ENCODE data around the gene SLC22A4.

SLC22A4 gene

GRCh38 chr5:132267931-132268768, 26.0 kb upstream of the SLC22A4 start:
- Mint-ChIP-seq H3K36me3 (no peaks in the 10 kb centered on the region), H3K9me3 (no peaks in the 10 kb centered on the region), H3K27ac (peak overlapping the region; percentile 13), H3K4me1 (peaks cover 48% of the 10 kb centered on the region), H3K4me3 (no peak overlapping the region)
- DNase-seq (ENCODE audit: low spot score in 2 of 2) (no peak), ATAC-seq (no peak)

GRCh38 chr5:132268769-132269551, 25.2 kb upstream of the SLC22A4 start:
- Mint-ChIP-seq H3K4me3 (no peak overlapping the region), H3K4me1 (peaks cover 40% of the 10 kb centered on the region), H3K27ac (no peak overlapping the region), H3K36me3 (no peaks in the 10 kb centered on the region), H3K9me3 (no peaks in the 10 kb centered on the region)
- DNase-seq (ENCODE audit: low spot score in 2 of 2), result no peak
- ATAC-seq, result peak; percentile 14

GRCh38 chr5:132269635-132270334, 24.4 kb upstream of the SLC22A4 start:
- DNase-seq (ENCODE audit: low spot score in 2 of 2) (no peak), ATAC-seq (peak; percentile 1)
- H3K4me1 Mint-ChIP-seq, result peaks cover 32% of the 10 kb centered on the region
- H3K9me3 Mint-ChIP-seq, result no peaks in the 10 kb centered on the region
- no peak overlapping the region for H3K27ac Mint-ChIP-seq
- H3K36me3 Mint-ChIP-seq, result no peaks in the 10 kb centered on the region
- no peak overlapping the region for H3K4me3 Mint-ChIP-seq

GRCh38 chr5:132270335-132270665, 23.9 kb upstream of the SLC22A4 start:
- DNase-seq (ENCODE audit: low spot score in 2 of 2) (no peak), ATAC-seq (peak; percentile 2)
- Mint-ChIP-seq H3K9me3 (no peaks in the 10 kb centered on the region), H3K36me3 (no peaks in the 10 kb centered on the region), H3K4me1 (peaks cover 26% of the 10 kb centered on the region), H3K4me3 (no peak overlapping the region), H3K27ac (peak overlapping the region; percentile 29)

- H3K9me3 Mint-ChIP-seq, result no peaks in the 10 kb centered on the region
- H3K27ac Mint-ChIP-seq, result peak overlapping the region; percentile 29
- ATAC-seq (no peak), DNase-seq (ENCODE audit: low spot score in 2 of 2) (no peak)
- no peak overlapping the region for H3K4me3 Mint-ChIP-seq
- no peaks in the 10 kb centered on the region for H3K36me3 Mint-ChIP-seq
- peaks cover 24% of the 10 kb centered on the region for H3K4me1 Mint-ChIP-seq
These were observed 23.5 kb upstream of the SLC22A4 start for GRCh38 chr5:132270706-132271105.

GRCh38 chr5:132271251-132272246, 22.6 kb upstream of the SLC22A4 start:
- H3K27ac Mint-ChIP-seq, result peak overlapping the region; percentile 29
- H3K4me1 Mint-ChIP-seq, result peaks cover 24% of the 10 kb centered on the region
- no peaks in the 10 kb centered on the region for H3K9me3 Mint-ChIP-seq
- H3K4me3 Mint-ChIP-seq, result peak overlapping the region; percentile 44
- no peak for DNase-seq (ENCODE audit: low spot score in 2 of 2)
- ATAC-seq, result peak; percentile 11
- H3K36me3 Mint-ChIP-seq, result no peaks in the 10 kb centered on the region

GRCh38 chr5:132272311-132273210, 21.6 kb upstream of the SLC22A4 start:
- peak overlapping the region; percentile 44 for H3K4me3 Mint-ChIP-seq
- H3K36me3 Mint-ChIP-seq, result no peaks in the 10 kb centered on the region
- DNase-seq (ENCODE audit: low spot score in 2 of 2), result peak; percentile 58 to 87
- ATAC-seq, result no peak
- peaks cover 19% of the 10 kb centered on the region for H3K4me1 Mint-ChIP-seq
- H3K27ac Mint-ChIP-seq, result no peak overlapping the region
- H3K9me3 Mint-ChIP-seq, result no peaks in the 10 kb centered on the region

- Mint-ChIP-seq H3K4me1 (peaks cover 18% of the 10 kb centered on the region), H3K9me3 (no peaks in the 10 kb centered on the region), H3K36me3 (no peaks in the 10 kb centered on the region), H3K27ac (no peak overlapping the region), H3K4me3 (no peak overlapping the region)
- no peak for ATAC-seq
- no peak for DNase-seq (ENCODE audit: low spot score in 2 of 2)
These were observed 20.6 kb upstream of the SLC22A4 start for GRCh38 chr5:132273631-132274030.

GRCh38 chr5:132274050-132274792, 20.0 kb upstream of the SLC22A4 start:
- no peak overlapping the region for H3K4me3 Mint-ChIP-seq
- ATAC-seq, result no peak

GRCh38 chr5:132275367-132276220, 18.6 kb upstream of the SLC22A4 start:
- Mint-ChIP-seq H3K27ac (peak overlapping the region; percentile 57), H3K9me3 (no peaks in the 10 kb centered on the region), H3K4me1 (peaks cover 18% of the 10 kb centered on the region), H3K36me3 (no peaks in the 10 kb centered on the region), H3K4me3 (no peak overlapping the region)
- ATAC-seq, result no peak
- DNase-seq (ENCODE audit: low spot score in 2 of 2), result no peak

More at GRCh38 chr5:132274050-132274792, 20.0 kb upstream of the SLC22A4 start:
- H3K27ac Mint-ChIP-seq, result no peak overlapping the region
- no peak for DNase-seq (ENCODE audit: low spot score in 2 of 2)
- peaks cover 18% of the 10 kb centered on the region for H3K4me1 Mint-ChIP-seq
- H3K36me3 Mint-ChIP-seq, result no peaks in the 10 kb centered on the region
- H3K9me3 Mint-ChIP-seq, result no peaks in the 10 kb centered on the region

- no peaks in the 10 kb centered on the region for H3K9me3 Mint-ChIP-seq
- no peaks in the 10 kb centered on the region for H3K36me3 Mint-ChIP-seq
- peaks cover 8% of the 10 kb centered on the region for H3K4me1 Mint-ChIP-seq
- DNase-seq (ENCODE audit: low spot score in 2 of 2) (no peak), ATAC-seq (no peak)
- no peak overlapping the region for H3K4me3 Mint-ChIP-seq
- no peak overlapping the region for H3K27ac Mint-ChIP-seq
These were observed 16.9 kb upstream of the SLC22A4 start for GRCh38 chr5:132277256-132277655.

GRCh38 chr5:132277971-132278853, 16.0 kb upstream of the SLC22A4 start:
- Mint-ChIP-seq H3K27ac (no peak overlapping the region), H3K9me3 (no peaks in the 10 kb centered on the region), H3K36me3 (no peaks in the 10 kb centered on the region), H3K4me1 (no peaks in the 10 kb centered on the region), H3K4me3 (no peak overlapping the region)
- DNase-seq (ENCODE audit: low spot score in 2 of 2) (no peak), ATAC-seq (no peak)

All from stimulated activated effector memory CD8-positive, alpha-beta T cell treated with anti-CD3 and anti-CD28 coated beads, Interleukin-12 subunit alpha, Interleukin-12 subunit beta, amount 100 ng/mL, for 72 hours (primary cell).